Measurements from ENCODE around the gene NECAB2. TPM values are rescaled to one million over a fixed set of nuclear protein-coding genes. Genes with fewer than 3 reads are reported as not detected.

Gene NECAB2
- total RNA-seq, 2 experiments from 2014 or later: not detected

DNA sequence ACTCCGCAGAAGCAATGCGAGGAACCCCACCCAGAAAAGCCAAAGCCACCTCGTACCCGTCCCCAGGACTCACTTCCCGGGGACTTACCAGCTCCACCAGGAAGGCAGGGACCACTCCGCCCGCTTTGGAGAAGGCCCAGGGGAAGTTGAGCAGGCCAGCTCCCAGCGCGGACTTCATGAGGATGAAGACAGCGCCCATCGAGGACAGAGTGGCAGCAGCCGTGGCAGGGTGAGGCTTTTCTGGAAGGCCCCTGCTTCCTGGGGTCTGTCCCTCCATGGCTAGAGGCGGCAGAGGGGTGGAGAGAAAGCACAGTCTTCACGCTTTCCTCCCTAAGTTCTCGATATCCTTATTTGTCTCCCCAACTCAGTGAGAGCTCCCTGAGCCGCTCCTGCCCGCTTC lies 73.8 kb downstream of the NECAB2 start:
- no peak overlapping the region for H3K4me3 ChIP-seq (ENCODE audit: low read length)
- H3K9me3 Mint-ChIP-seq: no peaks in the 10 kb centered on the region
- intact Hi-C loops (cut with DNase I, micrococcal nuclease): no loop called here
- POLR2A ChIA-PET: no interaction called here
- H3K4me3 Mint-ChIP-seq: no peak overlapping the region
- no peaks in the 10 kb centered on the region for H3K4me1 Mint-ChIP-seq (ENCODE audit: low read depth)
- H3K27ac Mint-ChIP-seq: no peak overlapping the region
- peaks cover 0 to 3% of the 10 kb centered on the region in 2 experiments for H3K9me3 ChIP-seq (ENCODE audit: control insufficient read depth in 1 of 2, insufficient read depth in 1 of 2, low read length in 2 of 2)
- CTCF ChIA-PET: no interaction called here
- H3K4me1 ChIP-seq (ENCODE audit: insufficient read depth, low read length): no peaks in the 10 kb centered on the region
- no peaks in the 10 kb centered on the region for H3K36me3 ChIP-seq (ENCODE audit: insufficient read depth, low read length)
- DNase-seq: no peak
- no peak overlapping the region for H3K27ac ChIP-seq (ENCODE audit: low read depth in 1 of 2, low read length in 2 of 2)
- TF ChIP-seq, protein P1, sequence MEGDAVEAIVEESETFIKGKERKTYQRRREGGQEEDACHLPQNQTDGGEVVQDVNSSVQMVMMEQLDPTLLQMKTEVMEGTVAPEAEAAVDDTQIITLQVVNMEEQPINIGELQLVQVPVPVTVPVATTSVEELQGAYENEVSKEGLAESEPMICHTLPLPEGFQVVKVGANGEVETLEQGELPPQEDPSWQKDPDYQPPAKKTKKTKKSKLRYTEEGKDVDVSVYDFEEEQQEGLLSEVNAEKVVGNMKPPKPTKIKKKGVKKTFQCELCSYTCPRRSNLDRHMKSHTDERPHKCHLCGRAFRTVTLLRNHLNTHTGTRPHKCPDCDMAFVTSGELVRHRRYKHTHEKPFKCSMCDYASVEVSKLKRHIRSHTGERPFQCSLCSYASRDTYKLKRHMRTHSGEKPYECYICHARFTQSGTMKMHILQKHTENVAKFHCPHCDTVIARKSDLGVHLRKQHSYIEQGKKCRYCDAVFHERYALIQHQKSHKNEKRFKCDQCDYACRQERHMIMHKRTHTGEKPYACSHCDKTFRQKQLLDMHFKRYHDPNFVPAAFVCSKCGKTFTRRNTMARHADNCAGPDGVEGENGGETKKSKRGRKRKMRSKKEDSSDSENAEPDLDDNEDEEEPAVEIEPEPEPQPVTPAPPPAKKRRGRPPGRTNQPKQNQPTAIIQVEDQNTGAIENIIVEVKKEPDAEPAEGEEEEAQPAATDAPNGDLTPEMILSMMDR (IDR thresholded peaks at IDR 0.05): no peak
- H3K27me3 Mint-ChIP-seq: peaks cover 19% of the 10 kb centered on the region
- no peak for ATAC-seq (ENCODE audit: poor library complexity)
- no peaks in the 10 kb centered on the region for H3K36me3 Mint-ChIP-seq (ENCODE audit: low read depth)
- H3K27me3 ChIP-seq (ENCODE audit: control insufficient read depth in 1 of 2, insufficient read depth in 2 of 2, low read length in 2 of 2): peaks cover 5 to 6% of the 10 kb centered on the region in 2 experiments

DNA sequence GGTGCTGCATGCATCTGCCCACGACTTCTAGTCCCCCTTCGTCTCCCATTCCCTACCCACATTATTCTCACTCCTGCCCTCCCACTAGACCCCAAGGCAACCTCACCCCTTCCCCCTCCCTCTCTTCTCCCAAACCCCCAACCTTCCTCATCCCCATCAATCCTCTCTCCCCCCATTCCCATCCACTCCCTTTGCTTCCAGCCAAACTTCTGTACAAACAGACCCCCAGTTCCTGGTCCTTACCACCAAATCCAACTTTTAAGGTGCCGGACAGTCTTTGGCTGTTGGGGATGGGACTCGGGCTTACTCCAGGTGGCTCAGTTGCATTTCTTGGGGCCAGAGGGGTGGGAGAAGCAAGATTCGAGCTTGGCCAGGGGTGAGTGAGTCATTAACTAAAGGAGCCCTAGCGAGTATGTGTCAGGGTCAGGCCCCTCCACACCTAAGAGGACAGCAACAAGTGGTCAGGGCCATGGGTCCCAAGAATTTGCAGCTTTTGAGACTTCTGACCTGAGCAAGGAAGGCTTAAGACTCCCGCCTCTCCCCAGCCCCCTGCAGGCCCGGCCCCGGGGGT lies 74.3 kb downstream of the NECAB2 start, which contains the start of gene SLC38A8:
TSS of gene SLC38A8 (minus strand) at position 488 of the 571 bp plus-strand sequence. CDS start 638 bp downstream, outside the sequence.
- Histone ChIP-seq H3K9me3 (ENCODE audit: control insufficient read depth in 1 of 2, insufficient read depth in 1 of 2, low read length in 2 of 2) (no peaks in the 10 kb centered on the region), H3K4me3 (ENCODE audit: low read length) (no peak within 1 kb of the TSS), H3K36me3 (ENCODE audit: insufficient read depth, low read length) (no peaks in the 10 kb centered on the region), H3K27ac (ENCODE audit: low read depth in 1 of 2, low read length in 2 of 2) (no peak within 1 kb of the TSS), H3K27me3 (ENCODE audit: control insufficient read depth in 1 of 2, insufficient read depth in 2 of 2, low read length in 2 of 2) (peaks cover 5 to 6% of the 10 kb centered on the region in 2 experiments), H3K4me1 (ENCODE audit: insufficient read depth, low read length) (no peaks in the 10 kb centered on the region)
- H3K4me1 Mint-ChIP-seq (ENCODE audit: low read depth): no peaks in the 10 kb centered on the region
- H3K4me3 Mint-ChIP-seq: no peak within 1 kb of the TSS
- DNase-seq (no peak), ATAC-seq (ENCODE audit: poor library complexity) (no peak)
- no peaks in the 10 kb centered on the region for H3K36me3 Mint-ChIP-seq (ENCODE audit: low read depth)
- ChIA-PET CTCF (no interaction called here), POLR2A (no interaction called here)
- no peaks in the 10 kb centered on the region for H3K9me3 Mint-ChIP-seq
- intact Hi-C loops (cut with DNase I, micrococcal nuclease): no loop called here
- no peak within 1 kb of the TSS for H3K27ac Mint-ChIP-seq
- TF ChIP-seq, protein P1 (IDR thresholded peaks at IDR 0.05): no peak
- H3K27me3 Mint-ChIP-seq: peaks cover 19% of the 10 kb centered on the region

DNA sequence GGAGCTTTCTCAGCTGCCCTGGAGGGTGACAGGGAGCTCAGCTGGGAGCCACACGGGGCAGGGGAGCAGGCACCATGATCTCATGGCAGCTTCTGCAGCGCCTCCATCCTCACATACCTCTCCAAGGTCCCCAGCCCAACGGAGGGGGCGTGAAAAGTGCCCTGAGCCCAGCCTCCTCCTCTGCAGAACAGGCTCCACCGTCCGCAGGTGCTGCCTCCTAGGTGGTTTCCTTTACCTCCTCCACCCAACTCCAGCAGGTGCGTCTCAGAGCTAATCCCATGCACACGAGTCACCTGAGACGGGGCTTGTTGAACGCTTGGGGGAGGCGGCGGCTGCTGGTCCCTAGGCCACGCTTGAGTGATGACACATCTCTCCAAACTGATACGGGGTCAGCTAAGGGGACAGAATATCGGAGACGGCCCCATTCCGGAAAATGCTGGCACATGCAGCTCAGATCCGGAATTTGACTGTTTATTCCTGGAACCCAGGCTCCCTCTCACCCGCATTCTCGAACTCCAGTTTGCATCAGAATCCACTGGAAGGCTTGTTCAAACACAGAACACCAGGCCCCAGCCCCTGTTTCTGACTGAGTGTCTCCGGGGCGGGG lies 74.9 kb downstream of the NECAB2 start:
- H3K4me1 Mint-ChIP-seq (ENCODE audit: low read depth): no peaks in the 10 kb centered on the region
- Histone ChIP-seq H3K27me3 (ENCODE audit: control insufficient read depth in 1 of 2, insufficient read depth in 2 of 2, low read length in 2 of 2) (peaks cover 5 to 6% of the 10 kb centered on the region in 2 experiments), H3K9me3 (ENCODE audit: control insufficient read depth in 1 of 2, insufficient read depth in 1 of 2, low read length in 2 of 2) (no peaks in the 10 kb centered on the region), H3K27ac (ENCODE audit: low read depth in 1 of 2, low read length in 2 of 2) (no peak overlapping the region), H3K4me1 (ENCODE audit: insufficient read depth, low read length) (no peaks in the 10 kb centered on the region), H3K36me3 (ENCODE audit: insufficient read depth, low read length) (no peaks in the 10 kb centered on the region), H3K4me3 (ENCODE audit: low read length) (no peak overlapping the region)
- intact Hi-C loops (cut with DNase I, micrococcal nuclease): no loop called here
- H3K27ac Mint-ChIP-seq: no peak overlapping the region
- ATAC-seq (ENCODE audit: poor library complexity) (no peak), DNase-seq (no peak)
- H3K4me3 Mint-ChIP-seq: no peak overlapping the region
- peaks cover 19% of the 10 kb centered on the region for H3K27me3 Mint-ChIP-seq
- ChIA-PET POLR2A (no interaction called here), CTCF (no interaction called here)
- TF ChIP-seq, protein P1 (IDR thresholded peaks at IDR 0.05): no peak
- H3K9me3 Mint-ChIP-seq: no peaks in the 10 kb centered on the region
- H3K36me3 Mint-ChIP-seq (ENCODE audit: low read depth): no peaks in the 10 kb centered on the region
